Measurements from ENCODE around the gene LRRC3B.

DNA sequence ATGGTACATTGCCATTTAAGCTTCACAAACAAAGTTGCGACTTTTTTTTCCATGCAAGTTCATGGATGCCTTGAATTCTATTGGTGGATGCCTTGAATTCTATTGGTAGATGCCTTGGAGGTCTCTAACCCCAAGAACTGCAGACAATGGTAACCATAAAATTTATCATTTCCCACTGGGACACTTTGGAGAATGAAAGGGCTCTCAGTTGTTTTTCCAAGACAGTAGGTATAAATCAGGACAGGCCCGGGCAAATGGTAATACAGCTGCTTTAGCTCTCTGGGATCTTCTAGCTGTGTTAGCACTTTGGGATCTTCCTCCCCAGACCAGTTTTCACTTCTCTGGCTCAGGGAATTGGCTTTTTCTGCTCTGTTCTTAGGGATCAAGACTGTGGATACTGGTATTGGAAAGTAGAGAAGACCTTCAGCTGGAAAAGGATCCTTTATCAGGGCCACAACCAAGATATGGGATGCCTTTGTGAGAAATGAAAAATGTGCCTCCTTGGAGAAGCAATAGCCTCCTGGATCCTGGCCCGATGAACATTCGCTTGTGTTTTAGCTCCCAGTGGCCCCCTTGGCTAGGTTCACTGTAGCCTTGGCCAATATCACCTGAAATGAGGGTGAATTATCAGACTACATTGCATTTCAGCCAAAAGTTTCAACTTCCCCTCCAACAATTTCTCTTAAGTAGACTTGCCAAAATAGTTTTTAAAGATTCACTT is 8.3 kb downstream of the LRRC3B start:
- TF ChIP-seq, protein P1, sequence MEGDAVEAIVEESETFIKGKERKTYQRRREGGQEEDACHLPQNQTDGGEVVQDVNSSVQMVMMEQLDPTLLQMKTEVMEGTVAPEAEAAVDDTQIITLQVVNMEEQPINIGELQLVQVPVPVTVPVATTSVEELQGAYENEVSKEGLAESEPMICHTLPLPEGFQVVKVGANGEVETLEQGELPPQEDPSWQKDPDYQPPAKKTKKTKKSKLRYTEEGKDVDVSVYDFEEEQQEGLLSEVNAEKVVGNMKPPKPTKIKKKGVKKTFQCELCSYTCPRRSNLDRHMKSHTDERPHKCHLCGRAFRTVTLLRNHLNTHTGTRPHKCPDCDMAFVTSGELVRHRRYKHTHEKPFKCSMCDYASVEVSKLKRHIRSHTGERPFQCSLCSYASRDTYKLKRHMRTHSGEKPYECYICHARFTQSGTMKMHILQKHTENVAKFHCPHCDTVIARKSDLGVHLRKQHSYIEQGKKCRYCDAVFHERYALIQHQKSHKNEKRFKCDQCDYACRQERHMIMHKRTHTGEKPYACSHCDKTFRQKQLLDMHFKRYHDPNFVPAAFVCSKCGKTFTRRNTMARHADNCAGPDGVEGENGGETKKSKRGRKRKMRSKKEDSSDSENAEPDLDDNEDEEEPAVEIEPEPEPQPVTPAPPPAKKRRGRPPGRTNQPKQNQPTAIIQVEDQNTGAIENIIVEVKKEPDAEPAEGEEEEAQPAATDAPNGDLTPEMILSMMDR (IDR thresholded peaks at IDR 0.05), result no peak
- TF ChIP-seq EP300 (IDR thresholded peaks at IDR 0.05) (no peak), POLR2A (IDR thresholded peaks at IDR 0.05) (no peak)

Data from upper lobe of left lung (tissue), 4 donors.